Stimulated activated CD4-positive, alpha-beta T cell treated with anti-CD3 and anti-CD28 coated beads, Interleukin-4, amount 100 ng/mL, for 1 hour (primary cell): ENCODE data around the gene HRH3.
A peak's percentile ranks its signal among the peaks of the same experiment; 100 is the strongest.

Source experiments
- DNase-seq: peaks from one replicate; pipeline ENCODE4 v3.0.0-alpha.2; 2020

The HRH3 gene

GRCh38 chr20:62197311-62197710 is 22.8 kb downstream of the HRH3 start:
- DNase-seq: no peak

- no peak for DNase-seq
Measured at GRCh38 chr20:62196286-62196685, 23.8 kb downstream of the HRH3 start.

GRCh38 chr20:62195736-62196135 is 24.3 kb downstream of the HRH3 start:
- DNase-seq: no peak

GRCh38 chr20:62195075-62195405 is 25.0 kb downstream of the HRH3 start:
- DNase-seq: no peak

- no peak for DNase-seq
Measured at GRCh38 chr20:62193079-62194025, 26.7 kb downstream of the HRH3 start.

GRCh38 chr20:62192635-62193034 is 27.4 kb downstream of the HRH3 start:
- DNase-seq: no peak

- DNase-seq: no peak
Measured at GRCh38 chr20:62191781-62192559, 28.1 kb downstream of the HRH3 start.

GRCh38 chr20:62190639-62191411 is 29.3 kb downstream of the HRH3 start:
- no peak for DNase-seq

GRCh38 chr20:62186887-62187866 is 32.9 kb downstream of the HRH3 start:
- DNase-seq: no peak

- no peak for DNase-seq
Measured at GRCh38 chr20:62186096-62186426, 34.0 kb downstream of the HRH3 start.

- DNase-seq: no peak
Measured at GRCh38 chr20:62183426-62184142, 36.5 kb downstream of the HRH3 start.

- peak; percentile 93 for DNase-seq
Measured at GRCh38 chr20:62182469-62183425, 37.3 kb downstream of the HRH3 start, which contains the start of gene MTG2. Gene MTG2, plus strand, starts transcription at chr20:62183028. Its CDS starts 10,393 bp downstream, at chr20:62193421.

GRCh38 chr20:62181808-62182207 is 38.3 kb downstream of the HRH3 start:
- no peak for DNase-seq

- no peak for DNase-seq
Measured at GRCh38 chr20:62179162-62179504, 40.9 kb downstream of the HRH3 start.

GRCh38 chr20:62178316-62179161 is 41.5 kb downstream of the HRH3 start:
- no peak for DNase-seq

- DNase-seq: no peak
Measured at GRCh38 chr20:62177307-62177706, 42.8 kb downstream of the HRH3 start.

GRCh38 chr20:62176866-62177265 is 43.2 kb downstream of the HRH3 start:
- no peak for DNase-seq

GRCh38 chr20:62175711-62176110 is 44.4 kb downstream of the HRH3 start:
- DNase-seq: no peak
